Skin of body (tissue), 2 donors: ENCODE results near the gene CDKN1C. TPM values are rescaled to one million over a fixed set of nuclear protein-coding genes. Genes with fewer than 3 reads are reported as not detected.

Experiments used
- DNase-seq: peaks from one replicate; lab custom pipeline; 2025; lab: John Stamatoyannopoulos, UW
- total RNA-seq: library from RNA; depleted of rRNA; stranded (reverse); fragments of >200 nt; gene quantifications from one replicate; pipeline ENCODE4 v1.2.3, GENCODE V29; 2014

Gene CDKN1C
- 53.0 TPM for total RNA-seq

DNA sequence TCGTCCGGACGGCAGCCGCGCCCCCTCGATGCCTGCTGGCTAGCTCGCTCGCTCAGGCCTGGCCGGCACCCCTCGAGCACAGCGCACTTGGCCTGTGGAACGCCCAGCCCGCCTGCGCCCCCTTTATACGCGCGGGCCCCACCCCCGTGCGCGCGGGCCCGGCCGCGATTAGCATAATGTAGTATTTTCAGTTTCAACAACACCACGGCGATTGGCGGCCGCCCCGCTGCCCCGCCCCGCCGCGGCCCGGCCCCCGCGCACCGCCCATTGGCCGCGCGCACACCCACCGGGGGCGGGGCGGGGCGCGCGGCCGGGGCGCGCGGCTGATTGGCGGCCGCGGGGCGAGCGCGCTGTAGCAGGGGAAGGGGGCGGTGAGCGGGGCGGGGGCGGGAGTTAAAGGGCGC lies at the start of gene CDKN1C:
TSS of gene CDKN1C (minus strand) at position 98 of the 404 bp plus-strand sequence. CDS start 319 bp downstream, outside the sequence.
- peak; percentile 77 for DNase-seq

DNA sequence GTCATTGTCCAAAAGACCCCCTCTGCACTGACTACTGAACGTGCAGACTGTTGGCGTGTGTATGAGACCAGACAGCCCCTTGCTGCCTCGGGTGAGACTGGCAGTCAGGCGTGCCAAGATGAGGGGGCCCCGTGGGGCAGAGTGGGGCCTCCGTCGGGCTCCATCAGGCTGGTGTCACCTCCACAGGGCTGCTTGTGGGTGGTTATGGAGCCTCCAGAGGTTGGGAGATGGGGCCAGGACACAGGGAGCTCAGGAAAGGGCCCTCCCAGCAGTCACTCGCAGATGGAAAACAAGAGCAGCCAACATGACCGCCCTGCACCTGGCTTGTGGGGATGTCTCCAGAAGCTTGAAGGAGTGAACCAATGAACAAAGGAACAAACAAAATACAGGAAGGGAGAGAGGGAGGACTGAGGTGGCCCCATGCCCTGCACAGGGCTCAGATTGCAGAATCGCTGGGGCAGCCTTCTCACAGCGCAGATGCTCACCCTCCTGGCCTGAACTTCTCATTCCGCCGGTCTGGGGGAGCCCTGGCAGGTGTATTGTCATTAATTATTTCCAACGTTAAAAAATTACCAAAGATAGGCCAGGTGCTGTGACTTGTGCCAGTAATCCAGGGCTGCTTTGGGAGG lies 49.1 kb upstream of the CDKN1C start:
- no peak for DNase-seq

DNA sequence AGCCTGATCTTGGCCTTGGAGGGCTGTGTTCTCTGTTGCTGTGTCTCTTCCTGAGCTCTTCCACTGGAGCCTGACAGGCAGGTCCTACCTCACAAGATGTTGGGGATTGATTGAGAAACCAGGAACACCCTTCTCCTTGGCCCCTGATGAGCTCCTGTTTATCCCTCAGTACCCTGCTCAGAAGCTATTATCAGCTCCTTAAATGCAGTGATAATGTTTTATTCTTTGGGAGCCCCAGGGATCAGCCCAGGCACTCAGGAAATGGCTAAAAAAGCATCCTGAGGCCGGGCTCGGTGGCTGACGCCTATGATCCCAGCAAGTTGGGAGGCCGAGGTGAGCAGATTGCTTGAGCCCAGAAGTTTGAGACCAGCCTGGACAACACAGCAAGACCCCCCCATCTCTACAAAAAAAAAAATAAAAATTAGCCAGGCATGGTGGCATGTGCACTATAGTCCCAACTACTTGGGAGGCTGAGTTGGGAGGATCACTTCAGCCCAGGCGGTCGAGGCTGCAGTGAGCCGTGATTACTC lies 48.5 kb upstream of the CDKN1C start:
- no peak for DNase-seq

DNA sequence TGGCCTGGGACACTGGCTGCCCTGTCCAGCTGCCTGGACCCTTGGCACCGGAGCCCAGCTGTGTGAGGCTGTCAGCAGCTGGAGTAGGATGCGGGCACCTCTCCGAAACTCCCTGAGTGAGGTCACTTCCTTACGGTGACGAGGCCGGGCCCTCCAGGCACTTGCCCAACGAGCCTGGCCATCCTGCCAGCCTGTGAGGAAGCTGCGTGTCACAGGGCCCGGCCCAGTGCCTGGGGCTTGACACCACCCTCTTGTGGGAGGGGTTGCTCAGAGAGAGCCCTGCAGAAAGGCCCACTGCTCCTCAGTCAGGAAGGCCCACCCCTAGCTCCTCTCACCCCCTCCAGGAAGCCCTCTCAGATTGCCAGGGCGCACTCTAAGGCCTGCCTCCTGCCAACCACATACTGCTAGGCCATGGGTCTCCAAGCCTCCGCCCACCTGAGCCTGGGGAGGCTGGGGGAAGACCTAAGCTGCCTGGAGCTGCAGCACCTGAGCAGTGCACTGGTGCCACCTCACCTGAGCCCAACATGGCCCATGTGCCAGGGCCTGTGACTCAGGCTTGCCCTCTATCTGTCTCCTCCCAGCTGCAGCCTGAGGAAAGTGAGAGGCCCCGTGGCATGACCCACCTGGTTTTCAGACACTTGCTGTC lies 47.9 kb upstream of the CDKN1C start:
- DNase-seq, result no peak

DNA sequence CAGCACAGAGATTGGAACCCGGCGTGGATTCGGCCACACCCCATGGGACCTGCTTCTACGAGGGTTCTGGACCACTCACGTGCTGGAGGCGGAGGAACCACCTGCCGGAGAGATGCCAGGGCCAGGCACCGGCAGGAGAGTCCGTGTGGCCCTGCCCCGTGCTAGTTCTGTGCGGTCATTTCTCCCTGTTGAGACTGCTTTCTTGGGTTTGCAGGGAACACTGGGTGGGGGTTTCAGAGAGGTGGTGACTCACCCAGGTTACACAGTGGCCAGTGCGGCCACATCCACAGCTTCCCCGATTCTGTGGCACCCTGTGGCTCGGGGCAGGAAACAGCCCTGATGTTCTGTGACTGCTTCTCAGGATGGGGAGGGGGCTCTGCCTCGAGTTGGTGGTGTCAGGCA lies 47.3 kb upstream of the CDKN1C start:
- no peak for DNase-seq

DNA sequence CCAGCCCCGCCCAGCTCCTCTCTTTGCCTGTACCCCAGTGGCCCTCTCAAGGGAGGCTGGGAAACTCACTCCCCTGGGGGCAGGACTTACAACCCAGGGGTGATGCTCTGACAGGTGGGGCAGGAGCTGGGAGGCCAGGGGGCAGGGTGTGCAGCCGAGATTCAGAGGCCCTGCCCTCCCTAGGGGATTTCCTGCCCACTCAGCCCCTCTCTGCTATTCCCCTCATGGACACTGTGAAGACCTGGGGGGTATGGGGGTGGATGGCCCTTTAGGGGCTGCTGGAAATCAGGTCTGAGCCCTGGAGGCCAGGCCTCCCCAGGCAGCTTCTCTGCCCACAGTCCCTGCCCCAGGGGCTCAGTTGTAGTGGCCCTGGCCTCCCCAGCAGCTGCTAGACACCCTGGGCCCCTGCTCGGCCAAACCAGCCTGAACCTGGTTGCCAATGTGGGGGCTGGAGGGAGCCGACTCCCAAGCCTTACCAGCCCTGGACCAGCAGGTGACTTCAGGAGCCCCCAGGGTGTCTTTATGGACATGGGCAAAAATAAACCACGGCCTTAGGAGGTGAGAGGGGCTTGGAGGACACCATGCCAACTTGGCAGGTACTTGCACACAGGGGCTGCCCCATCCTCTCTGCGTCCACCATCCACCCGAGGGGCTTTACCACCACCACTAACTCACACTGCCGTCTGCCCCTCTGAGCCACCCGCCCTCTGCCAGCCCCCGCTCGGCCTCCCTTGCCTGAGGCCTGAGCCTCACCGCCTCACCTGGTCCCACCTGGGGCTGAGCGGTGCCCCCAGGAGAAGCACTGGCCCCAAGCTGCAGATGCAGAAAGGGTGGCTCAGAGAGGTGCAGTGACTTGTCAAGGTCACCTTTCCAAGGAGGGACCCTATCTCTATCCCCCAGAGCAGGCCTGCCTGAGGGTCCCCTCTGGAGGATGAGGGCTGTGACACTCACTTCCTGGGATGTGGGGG lies 46.5 kb upstream of the CDKN1C start:
- DNase-seq, result no peak

DNA sequence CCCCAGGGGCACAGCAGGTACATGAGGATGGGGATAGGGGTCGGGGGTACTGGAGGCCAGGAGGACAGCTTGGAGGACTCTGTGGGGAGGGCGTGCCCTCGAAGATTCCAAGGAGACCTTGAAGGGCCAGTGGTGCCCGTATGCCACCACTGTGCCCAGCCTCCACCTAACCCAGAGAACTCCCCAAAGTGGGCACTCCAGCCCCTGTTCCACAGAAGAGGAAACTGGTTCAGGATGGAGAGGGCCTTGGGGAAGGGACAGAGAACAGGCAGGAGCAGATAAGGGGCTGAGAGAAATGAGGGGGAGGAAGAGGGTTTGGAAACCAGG lies 45.8 kb upstream of the CDKN1C start:
- DNase-seq, result no peak

DNA sequence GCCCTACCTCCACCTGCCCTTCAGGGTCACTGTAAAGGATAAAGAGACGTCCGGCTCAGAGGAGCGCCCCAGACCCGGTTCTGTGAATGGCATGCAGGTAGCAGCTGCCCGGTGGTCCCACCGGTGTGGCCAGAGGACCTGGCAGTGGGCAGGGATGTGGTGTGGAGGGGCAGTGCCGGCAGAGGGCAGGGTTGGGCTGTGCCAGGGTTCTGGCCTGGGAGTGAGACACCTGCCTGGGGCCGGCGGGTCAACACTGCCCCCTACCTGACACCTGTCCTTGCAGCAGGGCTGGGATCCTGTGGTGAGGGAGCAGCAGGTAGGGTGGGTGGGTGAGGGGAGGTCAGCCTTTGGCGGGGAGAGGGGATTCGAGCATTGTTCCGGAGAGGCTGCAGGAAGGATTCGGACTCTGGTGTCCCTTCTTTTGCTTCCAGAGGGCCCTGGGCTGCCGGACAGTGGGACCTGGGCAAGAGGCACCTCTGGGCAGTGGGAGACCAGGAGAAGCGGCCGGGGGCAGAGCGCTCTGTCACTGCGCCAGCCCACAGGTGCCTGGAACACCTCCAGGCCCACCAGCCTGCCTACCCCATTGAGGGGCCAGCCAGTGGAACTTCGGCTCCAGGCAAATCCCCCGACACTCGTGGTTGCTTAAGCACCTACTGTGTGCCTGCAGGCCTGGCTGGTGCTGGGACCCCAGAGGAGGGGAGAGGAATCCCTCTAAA lies 45.3 kb upstream of the CDKN1C start:
- DNase-seq, result no peak

DNA sequence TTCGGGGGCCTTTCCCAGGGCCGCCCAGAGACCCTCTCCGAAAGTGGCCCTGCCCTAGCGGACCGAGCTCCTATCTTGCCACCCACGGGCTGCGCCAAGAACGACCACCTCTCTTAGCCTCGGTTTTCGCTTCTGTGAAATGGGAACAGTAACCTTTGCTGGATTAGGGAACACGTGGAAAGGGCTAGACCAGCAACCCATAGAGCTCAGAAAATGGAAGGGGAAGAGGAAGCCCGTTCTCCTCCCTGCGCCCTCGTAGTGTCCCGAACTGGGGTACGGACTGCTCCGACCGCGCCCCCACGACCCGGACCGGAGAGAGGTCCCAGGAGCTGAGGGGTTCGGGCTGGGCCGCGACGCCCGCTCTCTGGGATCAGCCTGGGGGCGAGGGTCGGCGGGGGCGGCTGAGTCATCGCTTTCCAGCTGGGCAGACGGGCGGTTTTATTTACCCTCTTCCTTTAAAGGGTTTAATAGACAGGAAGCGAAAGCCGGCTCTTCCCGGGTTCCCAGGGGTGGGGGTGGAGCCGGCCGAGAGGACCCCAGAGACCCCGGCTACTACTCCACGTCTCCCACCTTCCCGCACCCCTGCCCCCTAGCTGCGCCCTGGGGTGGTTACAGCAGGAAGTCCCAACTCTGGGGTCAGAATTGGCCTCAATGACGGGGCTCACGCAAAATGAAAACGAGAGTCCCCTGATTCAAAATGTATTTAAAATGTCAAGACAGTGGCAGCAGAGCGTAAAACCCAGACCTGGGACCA lies 44.6 kb upstream of the CDKN1C start:
- no peak for DNase-seq

DNA sequence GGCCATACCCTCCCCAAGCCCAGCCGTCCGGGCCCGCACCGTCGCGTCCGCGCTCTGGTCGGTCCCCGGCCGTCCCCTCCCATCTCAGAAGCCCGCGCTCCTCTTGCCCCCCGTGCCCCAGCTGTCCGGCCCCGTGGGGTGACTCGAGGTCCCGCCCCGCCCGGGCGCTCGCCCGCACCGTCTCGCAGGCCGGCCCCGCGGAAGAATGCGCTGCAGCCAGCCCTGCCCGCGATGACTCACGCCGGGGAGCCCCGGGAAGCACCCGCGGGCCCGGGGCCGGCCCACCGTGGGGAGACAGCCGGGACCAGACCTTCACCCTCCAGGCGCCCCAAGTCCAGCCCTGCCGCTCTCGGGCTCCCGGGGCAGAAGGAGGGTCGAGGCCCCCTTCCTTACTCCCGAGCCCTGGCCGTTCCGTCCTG lies 44.0 kb upstream of the CDKN1C start:
- no peak for DNase-seq

DNA sequence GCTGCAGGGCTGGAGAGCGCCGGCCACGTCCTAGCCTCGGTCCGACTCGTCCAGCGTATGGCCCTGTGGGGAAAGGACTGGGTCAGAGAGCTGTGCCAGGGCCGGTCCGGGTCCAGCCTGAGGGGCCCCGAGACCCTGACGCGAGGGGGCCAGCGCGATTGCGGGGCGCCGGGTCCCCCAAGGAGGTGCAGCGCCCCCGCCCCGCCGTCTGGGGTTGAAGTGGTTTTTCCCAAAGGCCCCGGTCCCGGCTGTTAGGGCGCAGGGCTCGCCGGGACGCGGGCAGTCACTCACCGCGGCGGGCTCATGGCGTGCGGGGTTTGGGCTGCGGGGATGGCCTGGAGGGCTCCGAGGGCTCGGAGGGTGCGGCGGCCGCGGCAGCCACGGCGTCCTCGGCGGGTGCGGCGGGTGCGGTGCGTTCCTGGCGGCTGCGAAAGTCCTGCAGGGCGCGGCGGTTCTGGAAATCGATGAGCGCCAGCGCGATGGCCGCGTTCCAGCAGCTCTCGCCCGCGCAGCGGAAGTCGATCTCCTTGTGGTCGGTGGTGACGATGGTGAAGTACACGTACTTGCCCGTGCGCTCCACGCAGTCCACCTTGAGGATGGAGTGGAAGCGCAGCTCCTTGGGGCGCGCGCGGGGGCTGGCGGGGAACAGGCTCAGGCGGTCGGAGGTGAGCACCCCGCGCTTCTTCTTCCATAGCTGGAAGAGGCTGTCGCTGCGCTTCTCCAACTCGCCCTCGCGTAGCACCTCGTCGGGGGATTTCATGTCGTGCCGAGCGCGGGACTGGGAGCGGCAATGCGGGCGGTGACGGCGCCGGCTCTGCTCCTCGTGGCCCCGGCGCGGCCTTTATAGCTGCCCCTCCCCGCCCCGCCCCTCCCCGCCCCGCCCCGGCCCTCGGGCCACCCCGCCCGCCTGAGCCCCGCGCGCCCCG lies 43.3 kb upstream of the CDKN1C start, which contains the start of gene PHLDA2:
TSS of gene PHLDA2 (minus strand) at position 816 of the 926 bp plus-strand sequence. CDS start at position 760, 56 bp downstream.
- no peak for DNase-seq

DNA sequence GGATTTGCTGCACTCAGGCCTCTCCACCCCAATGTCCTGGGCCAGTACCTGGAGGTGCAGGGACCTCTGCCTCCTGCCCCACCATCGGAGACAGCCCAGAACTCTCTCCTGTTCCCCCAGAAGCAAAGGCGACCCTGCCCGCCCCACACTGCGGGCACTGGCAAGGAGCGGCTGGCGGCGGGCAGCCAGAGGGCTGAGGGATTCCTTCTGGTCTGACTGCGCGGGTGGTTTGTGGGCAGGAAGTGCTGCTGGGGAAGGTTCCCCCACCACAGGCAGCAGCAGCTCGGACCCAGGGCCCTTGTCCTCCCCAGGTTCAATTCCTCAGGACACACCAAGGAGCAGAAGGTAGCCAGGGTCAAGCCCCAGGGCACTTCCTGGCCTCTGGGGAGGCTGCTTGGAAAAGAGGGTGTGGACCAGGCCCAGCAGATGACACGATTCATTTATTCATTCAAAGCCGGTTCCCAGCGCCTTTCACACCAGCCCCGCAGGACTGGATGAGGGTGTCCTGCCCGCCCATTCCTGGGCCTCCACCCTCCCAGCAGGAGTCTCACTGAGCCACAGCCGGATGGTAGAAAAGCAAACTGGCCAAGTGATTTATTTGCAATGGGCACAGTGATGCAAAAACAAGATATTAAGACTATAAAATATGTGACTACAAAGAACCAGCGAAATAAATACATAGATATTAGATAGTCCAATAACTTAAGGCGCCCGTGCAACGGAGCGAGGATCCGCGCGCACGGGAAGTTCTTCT lies 42.5 kb upstream of the CDKN1C start:
- no peak for DNase-seq

DNA sequence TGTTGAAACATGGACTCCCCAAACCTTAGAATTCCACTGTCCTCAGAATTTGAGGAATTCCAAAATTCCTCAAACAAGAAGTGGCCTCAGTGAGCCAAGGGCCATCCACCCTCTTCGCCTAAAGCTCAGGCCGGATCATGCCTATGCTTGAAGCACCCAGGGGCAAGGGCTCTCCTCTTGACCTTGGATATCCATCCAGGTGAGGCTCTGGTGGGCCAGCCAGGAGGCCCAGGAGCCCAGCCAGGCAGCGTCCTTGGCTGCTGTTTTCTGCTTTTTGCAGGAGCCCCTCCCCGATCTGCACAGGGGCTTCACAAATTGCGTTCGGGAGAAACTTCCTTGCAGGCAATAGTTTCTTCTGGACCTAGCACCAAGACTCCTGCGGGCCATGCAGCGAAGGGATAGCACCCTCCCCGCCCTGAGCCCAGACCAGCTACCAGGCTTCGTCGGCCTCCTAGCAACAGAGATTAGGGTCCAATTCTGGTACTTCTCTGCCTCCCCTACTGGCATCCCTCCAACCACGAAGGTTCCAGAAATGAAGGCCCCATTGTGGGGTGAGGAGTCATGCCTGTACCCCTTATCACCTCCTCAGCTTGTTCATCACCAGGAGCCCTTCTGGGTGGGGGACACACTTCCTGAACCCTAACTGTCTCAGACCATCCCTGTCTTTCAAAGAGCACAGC lies 41.7 kb upstream of the CDKN1C start:
- DNase-seq, result no peak

DNA sequence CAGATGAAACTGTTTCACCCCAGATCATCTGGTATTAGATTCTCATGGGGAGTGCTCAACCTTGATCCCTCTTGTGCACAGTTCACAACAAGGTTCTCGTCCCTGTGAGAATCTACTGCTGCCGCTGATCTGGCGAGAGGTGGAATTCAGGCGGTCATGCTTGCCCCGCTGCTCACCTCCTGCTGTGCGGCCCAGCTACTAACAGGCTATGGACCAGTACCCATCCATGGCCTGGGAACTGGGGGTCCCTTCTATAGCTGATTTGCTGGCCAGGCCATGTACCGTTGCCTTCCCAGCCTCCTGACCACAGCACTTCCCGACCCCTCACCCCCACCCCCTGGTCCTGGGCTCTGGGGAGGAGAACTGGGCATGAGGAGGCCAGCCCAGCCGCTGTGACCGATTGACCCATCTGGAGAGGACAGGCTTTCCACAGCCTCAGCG lies 41.1 kb upstream of the CDKN1C start:
- no peak for DNase-seq

DNA sequence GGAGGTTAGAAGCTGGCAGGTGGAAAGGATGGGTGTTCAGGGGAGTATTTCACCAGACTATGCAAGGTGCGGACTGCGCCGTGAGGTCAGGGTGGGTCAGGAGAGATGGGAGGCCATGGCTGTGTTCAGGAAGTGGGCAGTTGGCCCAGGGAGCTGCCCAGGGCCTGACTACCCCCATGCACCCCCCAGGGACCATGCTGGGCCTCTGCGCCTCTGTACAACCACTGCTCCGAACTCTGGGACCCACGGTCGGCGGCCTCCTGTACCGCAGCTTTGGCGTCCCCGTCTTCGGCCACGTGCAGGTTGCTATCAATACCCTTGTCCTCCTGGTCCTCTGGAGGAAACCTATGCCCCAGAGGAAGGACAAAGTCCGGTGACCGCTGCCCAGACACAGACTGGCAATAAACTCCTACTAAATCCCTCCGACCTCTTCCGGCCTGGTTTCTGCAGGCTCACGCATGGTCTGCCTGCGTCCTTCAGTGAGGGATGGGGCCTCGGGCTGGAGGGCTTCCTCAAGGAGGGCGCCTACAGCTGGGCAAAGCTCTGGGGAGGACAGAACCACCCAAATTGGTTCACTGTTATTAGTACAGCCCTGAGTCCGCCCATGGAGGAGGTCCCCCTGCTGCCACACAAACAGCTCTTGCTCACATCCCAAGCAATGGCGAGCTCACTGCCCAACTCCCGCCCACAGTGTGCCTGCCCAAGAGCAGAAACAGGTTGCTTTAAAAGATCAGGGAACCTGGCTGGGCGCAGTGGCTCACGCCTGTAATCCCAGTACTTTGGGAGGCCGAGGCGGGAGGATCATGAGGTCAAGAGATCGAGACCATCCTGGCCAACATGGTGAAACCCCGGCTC lies 39.5 kb upstream of the CDKN1C start:
- no peak for DNase-seq

DNA sequence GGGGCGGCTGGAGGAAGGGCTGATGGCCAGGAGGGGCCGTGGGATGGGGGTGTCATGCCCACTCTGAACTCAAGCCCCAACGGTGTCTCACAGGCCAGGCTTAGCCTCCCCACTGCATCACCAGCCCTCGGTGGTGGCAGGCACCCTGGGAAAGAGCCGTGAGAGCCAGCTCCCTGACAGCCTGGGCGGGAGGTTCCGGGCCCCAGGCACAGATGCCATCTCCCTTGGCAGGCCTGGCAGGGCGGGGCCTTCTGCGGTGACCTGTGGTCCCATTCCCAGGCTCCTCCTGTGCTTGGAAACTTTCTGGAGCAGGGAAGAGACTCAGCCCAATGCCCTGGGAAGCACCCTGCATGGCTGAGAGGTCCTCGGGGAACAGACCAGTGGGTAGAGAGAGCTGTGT lies 38.8 kb upstream of the CDKN1C start:
- no peak for DNase-seq
